Activated effector memory CD4-positive, alpha-beta T cell treated with Interleukin-2 at 50 U/mL for 16 hours (primary cell): ENCODE results near the gene MAT2A.
"Not testable (repeated sequence)": the region's sequence is repeated elsewhere in the genome, so short reads cannot be mapped to it uniquely, and the experiment has no call there.

Experiments
- DNase-seq: peaks from one replicate; pipeline ENCODE4 v3.0.0-alpha.2; 2020

MAT2A gene

GRCh38 chr2:85547859-85548607 lies 9.1 kb downstream of the MAT2A start:
- DNase-seq, result no peak

GRCh38 chr2:85548608-85548900 lies 9.6 kb downstream of the MAT2A start:
- DNase-seq, result no peak

- DNase-seq, result no peak
Observed at GRCh38 chr2:85549095-85549494, 10.1 kb downstream of the MAT2A start.

- no peak for DNase-seq
Observed at GRCh38 chr2:85549826-85550225, 10.9 kb downstream of the MAT2A start.

- no peak for DNase-seq
Observed at GRCh38 chr2:85550486-85550885, 11.5 kb downstream of the MAT2A start.

- peak; percentile 77 for DNase-seq
Observed at GRCh38 chr2:85551698-85552678, 13.0 kb downstream of the MAT2A start.

GRCh38 chr2:85553184-85553583 lies 14.2 kb downstream of the MAT2A start:
- no peak for DNase-seq

- DNase-seq, result no peak
Observed at GRCh38 chr2:85554980-85555612, 16.1 kb downstream of the MAT2A start.

GRCh38 chr2:85557130-85557529 lies 18.2 kb downstream of the MAT2A start:
- no peak for DNase-seq

GRCh38 chr2:85558160-85558559 lies 19.2 kb downstream of the MAT2A start:
- DNase-seq, result no peak

GRCh38 chr2:85560403-85560726 lies 21.4 kb downstream of the MAT2A start:
- not testable (repeated sequence) for DNase-seq

GRCh38 chr2:85560812-85561279 lies 21.9 kb downstream of the MAT2A start:
- DNase-seq, result no peak

GRCh38 chr2:85561280-85562212 lies 22.6 kb downstream of the MAT2A start, which contains the start of gene GGCX:
TSS of gene GGCX (minus strand) at chr2:85561493. CDS start at chr2:85561428, 65 bp downstream.
- DNase-seq, result peak; percentile 93

- DNase-seq, result no peak
Observed at GRCh38 chr2:85564144-85564563, 25.2 kb downstream of the MAT2A start.

- no peak for DNase-seq
Observed at GRCh38 chr2:85566265-85566664, 27.3 kb downstream of the MAT2A start.

GRCh38 chr2:85575739-85576138 lies 36.8 kb downstream of the MAT2A start:
- no peak for DNase-seq

- no peak for DNase-seq
Observed at GRCh38 chr2:85577063-85577385, 38.1 kb downstream of the MAT2A start.

GRCh38 chr2:85577386-85578242 lies 38.6 kb downstream of the MAT2A start, which contains the start of gene VAMP8:
TSS of gene VAMP8 (plus strand) at chr2:85577586. CDS start at chr2:85577647, 61 bp downstream.
- peak; percentile 56 for DNase-seq

GRCh38 chr2:85578243-85579180 lies 39.5 kb downstream of the MAT2A start:
- no peak for DNase-seq

- no peak for DNase-seq
Observed at GRCh38 chr2:85579266-85579935, 40.4 kb downstream of the MAT2A start.
